Skeletal muscle tissue (tissue), 4 donors: Measurements from ENCODE around the gene DPP3. TPM values are rescaled to one million over a fixed set of nuclear protein-coding genes. Genes with fewer than 3 reads are reported as not detected.

Source experiments
- H3K27ac ChIP-seq: one replicate; pipeline ENCODE4 v1.7.0; 2013; ENCODE audit warnings: mild to moderate bottlenecking, low read depth, low read length, inconsistent platforms
- H3K27me3 ChIP-seq, 3 donors: one replicate each; pipeline ENCODE4 v1.7.0; 2013; ENCODE audit warnings: low read length in 3 of 3; ENCODE audit not compliant: control insufficient read depth in 3 of 3, insufficient read depth in 3 of 3
- H3K36me3 ChIP-seq, 3 donors: one replicate each; pipeline ENCODE4 v1.7.0; 2013; ENCODE audit warnings: low read length in 3 of 3; ENCODE audit not compliant: control insufficient read depth in 3 of 3, insufficient read depth in 3 of 3
- H3K4me1 ChIP-seq, 3 donors: one replicate each; pipeline ENCODE4 v1.7.0; 2013; ENCODE audit warnings: low read length in 3 of 3, mild to moderate bottlenecking in 3 of 3; ENCODE audit not compliant: control insufficient read depth in 3 of 3, insufficient read depth in 3 of 3
- H3K4me3 ChIP-seq, 3 donors: one replicate each; pipeline ENCODE4 v1.7.0; 2013; ENCODE audit warnings: low read length in 3 of 3
- H3K9ac ChIP-seq, 3 donors: one replicate each; pipeline ENCODE4 v1.7.0; 2013; ENCODE audit warnings: low read length in 3 of 3, mild to moderate bottlenecking in 3 of 3, moderate library complexity in 2 of 3, low read depth in 1 of 3
- H3K9me3 ChIP-seq, 3 donors: one replicate each; pipeline ENCODE4 v1.7.0; 2013; ENCODE audit warnings: low read length in 3 of 3; ENCODE audit not compliant: control insufficient read depth in 3 of 3
- total RNA-seq: library from RNA; depleted of rRNA; stranded (reverse); fragments of >200 nt; gene quantifications from one replicate; pipeline ENCODE4 v1.2.3, GENCODE V29; 2014
- donor health status: Osteomylitis.

Gene DPP3
- total RNA-seq, 1 donor from 2014 or later: 26.1 TPM

DNA sequence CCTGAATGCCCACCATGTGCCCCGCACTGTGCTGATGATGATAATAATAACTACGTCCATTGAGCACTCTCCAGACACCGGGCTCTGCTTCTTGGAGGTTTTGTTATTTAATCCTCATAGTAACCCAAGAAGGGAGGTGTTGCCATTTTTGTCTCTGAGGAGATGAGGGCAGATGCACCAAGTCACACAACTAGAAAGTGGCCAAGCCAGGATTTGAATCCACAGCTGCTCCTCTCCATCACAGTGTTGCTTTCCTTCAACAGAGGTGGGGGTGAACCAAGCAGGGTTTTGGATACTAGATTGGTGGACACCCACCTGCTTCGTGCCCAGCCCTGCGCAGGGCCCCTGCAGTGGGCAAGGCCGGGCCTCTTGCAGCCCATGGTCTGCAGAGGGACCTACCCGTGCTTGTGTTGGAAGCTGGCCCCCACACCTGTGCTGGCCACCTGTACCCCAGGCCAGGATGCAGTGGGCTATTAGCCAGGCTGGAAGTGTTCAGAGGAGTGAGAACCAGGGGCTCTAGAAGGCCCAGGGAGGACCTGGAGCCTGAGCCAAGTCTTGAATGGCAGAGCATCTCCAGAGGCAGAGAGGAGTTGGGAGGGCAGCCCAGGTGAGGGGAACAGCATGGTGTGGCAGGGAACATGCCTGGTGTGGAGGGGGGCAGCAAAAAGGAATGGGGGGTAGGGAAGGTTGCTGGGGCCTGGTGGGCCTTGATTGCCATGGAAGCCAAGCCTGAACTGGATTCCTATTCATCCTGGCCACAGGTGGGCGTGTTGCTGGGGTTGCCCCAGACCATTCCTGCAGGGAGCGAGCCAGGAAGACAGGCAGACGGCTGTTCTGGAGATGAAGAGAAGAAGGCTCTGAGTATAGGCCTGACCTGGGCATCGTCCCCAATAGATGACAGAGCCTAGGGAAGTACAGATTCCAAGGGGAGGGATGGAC lies 2.7 kb upstream of the DPP3 start:
- no peak overlapping the region for H3K27ac ChIP-seq
- H3K4me3 ChIP-seq: no peak overlapping the region
- H3K36me3 ChIP-seq: peaks cover 22 to 25% (median 24%) of the 10 kb centered on the region in 3 donors
- H3K9me3 ChIP-seq: no peaks in the 10 kb centered on the region
- H3K4me1 ChIP-seq: peaks cover 19 to 40% (median 24%) of the 10 kb centered on the region in 3 donors
- no peaks in the 10 kb centered on the region for H3K27me3 ChIP-seq
- peak overlapping the region in 2 of 3 donors; percentile 17 to 40 for H3K9ac ChIP-seq

DNA sequence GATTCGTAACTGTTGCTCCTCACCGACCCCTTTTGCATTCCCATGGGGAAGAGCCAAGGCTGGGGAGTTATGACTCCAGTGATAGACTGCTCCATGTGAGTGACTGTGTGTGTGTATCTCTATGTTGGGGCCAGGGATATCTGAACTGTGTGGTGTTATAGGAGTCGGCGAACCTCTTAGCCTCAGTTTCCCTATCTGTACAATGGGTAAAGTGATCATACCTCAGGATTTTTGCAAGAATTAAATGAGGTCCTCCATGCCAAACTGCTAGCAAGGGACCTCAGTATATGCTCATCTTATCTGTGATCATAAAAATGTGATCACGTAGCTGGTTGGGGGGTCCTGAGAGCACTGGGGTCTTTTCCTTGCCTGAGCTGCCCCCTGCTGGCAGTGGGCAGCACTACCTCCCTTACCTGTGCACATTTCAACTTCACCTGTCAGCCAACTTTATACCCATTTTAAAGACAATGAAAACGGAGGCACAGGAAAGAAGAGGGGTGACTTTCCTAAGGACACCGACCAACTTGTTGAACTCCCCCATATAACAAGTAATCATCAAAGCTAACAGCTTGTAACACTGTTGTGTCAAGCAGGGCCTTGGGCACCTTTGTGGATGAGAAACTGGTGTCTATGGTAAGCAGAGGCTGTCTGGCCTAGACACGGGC lies 1.4 kb upstream of the DPP3 start:
- H3K36me3 ChIP-seq: peaks cover 10 to 23% (median 15%) of the 10 kb centered on the region in 3 donors
- H3K9me3 ChIP-seq: no peaks in the 10 kb centered on the region
- peaks cover 19 to 40% (median 24%) of the 10 kb centered on the region in 3 donors for H3K4me1 ChIP-seq
- peak overlapping the region; percentile 93 to 98 (median 95) for H3K9ac ChIP-seq
- peak overlapping the region; percentile 84 to 91 (median 90) for H3K4me3 ChIP-seq
- no peaks in the 10 kb centered on the region for H3K27me3 ChIP-seq
- peak overlapping the region; percentile 92 for H3K27ac ChIP-seq

DNA sequence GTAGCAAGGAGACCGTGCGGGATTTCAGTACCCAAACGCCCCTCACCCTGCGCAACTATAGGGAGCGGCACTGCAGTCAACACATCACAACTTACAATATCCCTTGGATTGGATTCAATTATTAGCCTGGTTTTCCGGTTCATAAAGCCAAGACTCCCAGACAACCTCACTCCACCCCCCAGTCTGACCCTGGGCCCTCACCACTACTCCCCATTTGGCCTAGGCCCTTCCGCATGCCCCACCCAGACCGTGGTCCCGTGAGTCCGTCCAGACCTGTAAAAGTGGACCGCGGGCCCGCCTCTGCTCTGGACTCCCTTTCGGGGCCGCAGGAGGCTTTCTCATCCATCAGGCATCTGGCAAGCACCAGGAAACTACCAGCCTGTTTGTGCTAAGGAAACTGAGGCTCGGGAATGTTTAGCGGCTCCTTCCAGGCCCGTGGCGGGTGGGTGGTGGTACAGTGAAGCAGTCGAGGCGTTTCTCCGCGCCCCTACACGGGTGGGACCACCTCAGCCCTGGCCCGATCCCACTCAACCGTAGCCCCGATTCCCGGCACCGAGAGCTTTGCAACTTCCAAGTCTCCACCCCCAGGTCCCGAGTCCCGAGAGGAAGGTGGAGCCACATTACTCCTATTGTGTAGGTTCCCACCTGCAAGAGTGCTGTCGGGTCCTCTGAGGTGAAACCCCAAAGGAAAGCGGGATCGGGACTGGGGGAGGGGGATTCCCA lies 679 bp upstream of the DPP3 start:
- Histone ChIP-seq H3K27ac (peak overlapping the region; percentile 92), H3K36me3 (peaks cover 7 to 18% (median 10%) of the 10 kb centered on the region in 3 donors)

DNA sequence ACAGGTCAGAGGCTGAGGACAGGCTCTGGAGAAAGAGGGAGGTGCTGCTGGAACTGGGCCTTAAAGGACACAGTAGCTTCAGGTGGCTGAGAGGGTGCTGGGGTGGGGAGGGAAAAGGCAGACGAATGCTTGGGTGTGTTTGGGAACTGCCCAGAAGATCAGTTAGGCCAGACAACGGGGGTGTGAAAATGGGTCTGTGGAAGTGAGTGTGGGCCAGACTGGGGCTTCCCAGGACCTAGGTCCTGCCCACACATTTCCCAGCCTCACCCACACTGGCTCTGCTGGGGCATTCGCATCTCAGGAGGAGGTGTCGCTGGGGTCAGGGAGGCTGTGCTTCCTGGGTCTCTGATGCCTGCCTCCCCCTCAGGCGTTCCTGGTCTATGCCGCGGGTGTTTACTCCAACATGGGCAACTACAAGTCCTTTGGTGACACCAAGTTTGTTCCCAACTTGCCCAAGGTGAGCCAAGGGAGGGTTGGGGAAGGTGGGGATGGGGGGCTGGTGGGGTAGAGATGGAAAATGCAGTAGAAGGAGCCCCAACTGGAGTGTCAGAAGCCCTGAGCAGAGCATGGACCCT lies 4.7 kb downstream of the DPP3 start:
- Histone ChIP-seq H3K9me3 (no peaks in the 10 kb centered on the region), H3K36me3 (peaks cover 14 to 38% (median 18%) of the 10 kb centered on the region in 3 donors), H3K4me3 (no peak overlapping the region), H3K27ac (no peak overlapping the region), H3K4me1 (peaks cover 3 to 13% (median 7%) of the 10 kb centered on the region in 3 donors), H3K9ac (no peak overlapping the region), H3K27me3 (no peaks in the 10 kb centered on the region)

More for the DNA sequence above, 679 bp upstream of the DPP3 start:
- Histone ChIP-seq H3K4me1 (peaks cover 19 to 40% (median 24%) of the 10 kb centered on the region in 3 donors), H3K4me3 (peak overlapping the region; percentile 84 to 91 (median 90)), H3K9me3 (no peaks in the 10 kb centered on the region), H3K27me3 (no peaks in the 10 kb centered on the region), H3K9ac (peak overlapping the region; percentile 93 to 98 (median 95))

DNA sequence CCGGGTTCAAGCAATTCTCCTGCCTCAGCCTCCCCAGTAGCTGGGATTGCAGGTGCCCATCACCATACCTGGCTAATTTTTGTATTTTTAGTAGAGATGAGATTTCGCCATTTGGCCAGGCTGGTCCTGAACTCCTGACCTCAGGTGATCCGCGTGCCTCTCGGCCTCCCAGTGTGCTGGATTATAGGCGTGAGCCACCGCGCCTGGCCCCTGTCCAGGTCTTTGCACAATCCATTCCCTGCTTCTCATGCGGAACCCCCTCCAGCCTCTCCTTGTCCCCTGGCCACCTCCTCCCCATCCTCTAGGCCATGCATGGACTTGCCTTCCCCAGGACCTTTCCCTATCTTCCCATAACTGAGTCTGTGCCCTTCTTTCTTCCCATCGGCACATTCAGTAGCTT lies 8.7 kb downstream of the DPP3 start:
- Histone ChIP-seq H3K27me3 (no peaks in the 10 kb centered on the region), H3K36me3 (peaks cover 26 to 48% (median 29%) of the 10 kb centered on the region in 3 donors), H3K4me3 (no peak overlapping the region), H3K9ac (no peak overlapping the region), H3K4me1 (no peaks in the 10 kb centered on the region), H3K27ac (no peak overlapping the region), H3K9me3 (no peaks in the 10 kb centered on the region)

DNA sequence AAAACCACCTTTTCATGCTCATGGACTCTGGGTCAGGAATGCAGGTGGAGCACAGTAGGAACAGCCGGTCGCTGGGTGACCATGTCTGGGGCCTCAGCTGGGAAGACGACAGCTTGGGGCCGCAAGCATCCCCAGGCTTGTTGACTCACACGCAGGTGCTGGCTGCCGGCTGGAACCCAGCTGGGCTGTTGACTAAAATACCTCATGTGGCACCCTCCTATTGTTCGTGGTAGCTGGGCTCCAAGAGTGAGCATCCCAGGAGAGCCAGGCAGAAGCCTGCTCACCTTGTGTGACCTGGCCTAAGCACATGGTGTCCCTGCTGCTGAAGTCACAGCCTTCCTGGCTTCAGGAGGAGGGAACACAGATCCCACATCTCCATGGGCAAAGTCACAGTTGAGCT lies 9.4 kb downstream of the DPP3 start:
- Histone ChIP-seq H3K36me3 (peaks cover 26 to 48% (median 27%) of the 10 kb centered on the region in 3 donors), H3K9ac (no peak overlapping the region), H3K27ac (no peak overlapping the region), H3K9me3 (no peaks in the 10 kb centered on the region), H3K27me3 (no peaks in the 10 kb centered on the region), H3K4me3 (no peak overlapping the region), H3K4me1 (no peaks in the 10 kb centered on the region)

DNA sequence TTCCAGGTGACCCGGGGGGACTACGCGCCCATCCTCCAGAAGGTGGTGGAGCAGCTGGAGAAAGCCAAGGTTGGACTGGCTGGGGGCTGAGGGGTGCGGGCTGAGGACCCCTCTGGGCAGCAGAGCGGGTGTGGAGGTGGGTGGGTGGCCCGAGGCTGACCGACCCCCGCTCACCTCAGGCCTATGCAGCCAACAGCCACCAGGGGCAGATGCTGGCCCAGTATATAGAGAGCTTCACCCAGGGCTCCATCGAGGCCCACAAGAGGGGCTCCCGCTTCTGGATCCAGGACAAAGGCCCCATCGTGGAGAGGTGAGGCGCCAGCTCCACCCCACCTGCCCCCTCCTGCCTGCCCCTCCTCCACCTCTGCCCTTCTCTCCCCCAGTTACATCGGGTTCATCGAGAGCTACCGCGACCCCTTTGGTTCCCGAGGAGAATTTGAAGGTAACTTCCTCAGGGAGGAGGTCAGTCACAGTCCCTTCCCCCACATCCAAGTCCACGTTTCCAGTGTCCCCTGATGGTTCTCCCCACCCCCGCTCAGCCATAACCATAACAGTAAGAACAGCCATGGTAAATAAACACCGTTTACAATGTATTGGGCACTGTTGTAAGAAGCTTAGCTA lies 11.2 kb downstream of the DPP3 start:
- H3K27ac ChIP-seq: no peak overlapping the region
- peaks cover 27 to 48% (median 34%) of the 10 kb centered on the region in 3 donors for H3K36me3 ChIP-seq
- H3K9me3 ChIP-seq: no peaks in the 10 kb centered on the region
- H3K9ac ChIP-seq: no peak overlapping the region
- no peaks in the 10 kb centered on the region for H3K27me3 ChIP-seq
- H3K4me1 ChIP-seq: no peaks in the 10 kb centered on the region
- H3K4me3 ChIP-seq: no peak overlapping the region

DNA sequence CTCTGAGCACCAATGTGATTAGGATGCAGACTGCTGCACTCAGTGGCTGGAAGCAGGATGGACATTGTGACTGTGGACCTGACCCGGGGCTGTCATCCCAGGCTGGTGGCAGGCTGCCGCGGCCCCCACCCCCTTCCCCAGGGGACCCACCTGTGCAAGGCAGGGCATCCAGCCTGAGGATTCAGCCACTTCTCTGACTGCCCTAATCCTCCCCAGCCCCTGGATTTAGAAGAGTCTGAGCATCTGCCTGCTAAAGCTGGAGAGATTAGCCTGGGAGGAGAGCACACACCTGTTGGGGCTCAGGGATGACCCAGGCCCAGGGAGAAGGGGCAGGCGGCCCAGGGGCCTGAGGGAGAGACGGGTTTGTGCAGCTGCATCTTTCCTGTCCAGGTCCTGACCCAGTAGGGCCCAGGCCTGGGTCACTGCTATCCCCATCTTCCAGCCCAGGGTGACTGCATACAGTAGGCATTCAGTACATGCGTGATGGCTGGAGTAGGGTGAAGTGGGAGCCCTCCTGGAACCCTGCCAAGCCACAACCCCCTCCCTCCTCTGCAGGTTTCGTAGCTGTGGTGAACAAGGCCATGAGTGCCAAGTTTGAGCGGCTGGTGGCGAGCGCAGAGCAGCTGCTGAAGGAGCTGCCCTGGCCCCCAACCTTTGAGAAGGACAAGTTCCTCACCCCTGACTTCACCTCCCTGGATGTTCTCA lies 12.1 kb downstream of the DPP3 start:
- no peaks in the 10 kb centered on the region for H3K9me3 ChIP-seq
- no peak overlapping the region for H3K9ac ChIP-seq
- H3K4me1 ChIP-seq: no peaks in the 10 kb centered on the region
- H3K36me3 ChIP-seq: peaks cover 30 to 52% (median 40%) of the 10 kb centered on the region in 3 donors
- no peak overlapping the region for H3K27ac ChIP-seq
- no peak overlapping the region for H3K4me3 ChIP-seq
- no peaks in the 10 kb centered on the region for H3K27me3 ChIP-seq

DNA sequence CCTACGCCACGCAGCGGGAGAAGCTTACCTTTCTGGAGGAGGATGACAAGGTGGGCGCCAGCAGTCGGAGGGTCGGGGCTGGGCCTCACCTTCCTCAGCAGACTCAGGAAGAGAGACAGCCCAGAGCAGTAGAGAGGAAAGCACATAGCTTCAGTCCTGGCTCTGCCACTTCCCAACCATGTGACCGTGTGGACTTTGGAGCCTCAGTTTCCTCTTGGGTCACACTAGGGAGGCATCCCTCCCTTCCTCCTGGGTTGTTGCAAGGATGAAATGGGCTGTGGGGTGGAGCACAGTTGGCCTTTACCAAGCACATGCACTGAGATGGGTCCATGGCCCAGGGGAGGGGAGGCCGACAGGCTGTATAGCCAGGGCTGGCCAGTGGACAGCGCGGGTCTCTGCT lies 12.9 kb downstream of the DPP3 start:
- Histone ChIP-seq H3K9ac (no peak overlapping the region), H3K4me1 (no peaks in the 10 kb centered on the region), H3K4me3 (no peak overlapping the region), H3K27me3 (no peaks in the 10 kb centered on the region), H3K9me3 (no peaks in the 10 kb centered on the region), H3K36me3 (peaks cover 24 to 47% (median 34%) of the 10 kb centered on the region in 3 donors), H3K27ac (no peak overlapping the region)
